Measurements from ENCODE around the gene CIAPIN1. TPM values are rescaled to one million over a fixed set of nuclear protein-coding genes. Genes with fewer than 3 reads are reported as not detected.

Gene CIAPIN1
- total RNA-seq, 1 donor from 2014 or later = 53.2 TPM

DNA sequence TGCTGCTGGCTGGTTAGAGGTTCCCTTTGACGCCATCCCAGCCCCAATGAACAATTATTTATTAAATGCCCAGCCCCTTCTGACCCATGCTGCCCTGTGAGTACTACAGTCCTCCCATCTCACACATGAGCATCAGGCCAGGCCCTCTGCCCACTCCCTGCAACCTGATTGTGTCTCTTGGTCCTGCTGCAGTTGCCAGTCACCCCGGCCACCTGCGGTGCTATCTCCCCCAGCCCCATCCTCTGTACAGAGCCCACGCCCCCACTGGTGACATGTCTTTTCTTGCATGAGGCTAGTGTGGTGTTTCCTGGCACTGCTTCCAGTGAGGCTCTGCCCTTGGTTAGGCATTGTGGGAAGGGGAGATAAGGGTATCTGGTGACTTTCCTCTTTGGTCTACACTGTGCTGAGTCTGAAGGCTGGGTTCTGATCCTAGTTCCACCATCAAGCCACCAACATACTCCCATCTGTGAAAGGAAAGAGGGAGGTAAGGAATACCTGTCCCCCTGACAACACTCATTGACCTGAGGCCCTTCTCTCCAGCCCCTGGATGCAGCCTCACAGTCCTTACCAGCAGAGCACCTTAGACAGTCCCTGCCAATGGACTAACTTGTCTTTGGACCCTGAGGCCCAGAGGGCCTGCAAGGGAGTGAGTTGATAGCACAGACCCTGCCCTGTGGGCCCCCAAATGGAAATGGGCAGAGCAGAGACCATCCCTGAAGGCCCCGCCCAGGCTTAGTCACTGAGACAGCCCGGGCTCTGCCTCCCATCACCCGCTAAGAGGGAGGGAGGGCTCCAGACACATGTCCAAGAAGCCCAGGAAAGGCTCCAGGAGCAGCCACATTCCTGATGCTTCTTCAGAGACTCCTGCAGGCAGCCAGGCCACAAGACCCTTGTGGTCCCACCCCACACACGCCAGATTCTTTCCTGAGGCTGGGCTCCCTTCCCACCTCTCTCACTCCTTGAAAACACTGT lies 63.6 kb downstream of the CIAPIN1 start:
- DNase-seq (ENCODE audit: low spot score) = no peak

DNA sequence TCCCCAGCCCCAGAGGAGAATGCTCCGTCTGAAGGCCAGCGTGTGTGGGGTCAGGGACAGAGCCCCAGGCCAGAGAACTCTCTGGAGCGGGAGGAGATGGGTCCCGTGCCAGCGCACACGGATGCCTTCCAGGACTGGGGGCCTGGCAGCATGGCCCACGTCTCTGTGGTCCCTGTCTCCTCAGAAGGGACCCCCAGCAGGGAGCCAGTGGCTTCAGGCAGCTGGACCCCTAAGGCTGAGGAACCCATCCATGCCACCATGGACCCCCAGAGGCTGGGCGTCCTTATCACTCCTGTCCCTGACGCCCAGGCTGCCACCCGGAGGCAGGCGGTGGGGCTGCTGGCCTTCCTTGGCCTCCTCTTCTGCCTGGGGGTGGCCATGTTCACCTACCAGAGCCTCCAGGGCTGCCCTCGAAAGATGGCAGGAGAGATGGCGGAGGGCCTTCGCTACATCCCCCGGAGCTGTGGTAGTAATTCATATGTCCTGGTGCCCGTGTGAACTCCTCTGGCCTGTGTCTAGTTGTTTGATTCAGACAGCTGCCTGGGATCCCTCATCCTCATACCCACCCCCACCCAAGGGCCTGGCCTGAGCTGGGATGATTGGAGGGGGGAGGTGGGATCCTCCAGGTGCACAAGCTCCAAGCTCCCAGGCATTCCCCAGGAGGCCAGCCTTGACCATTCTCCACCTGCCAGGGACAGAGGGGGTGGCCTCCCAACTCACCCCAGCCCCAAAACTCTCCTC lies 64.5 kb downstream of the CIAPIN1 start:
- DNase-seq (ENCODE audit: low spot score) = no peak

DNA sequence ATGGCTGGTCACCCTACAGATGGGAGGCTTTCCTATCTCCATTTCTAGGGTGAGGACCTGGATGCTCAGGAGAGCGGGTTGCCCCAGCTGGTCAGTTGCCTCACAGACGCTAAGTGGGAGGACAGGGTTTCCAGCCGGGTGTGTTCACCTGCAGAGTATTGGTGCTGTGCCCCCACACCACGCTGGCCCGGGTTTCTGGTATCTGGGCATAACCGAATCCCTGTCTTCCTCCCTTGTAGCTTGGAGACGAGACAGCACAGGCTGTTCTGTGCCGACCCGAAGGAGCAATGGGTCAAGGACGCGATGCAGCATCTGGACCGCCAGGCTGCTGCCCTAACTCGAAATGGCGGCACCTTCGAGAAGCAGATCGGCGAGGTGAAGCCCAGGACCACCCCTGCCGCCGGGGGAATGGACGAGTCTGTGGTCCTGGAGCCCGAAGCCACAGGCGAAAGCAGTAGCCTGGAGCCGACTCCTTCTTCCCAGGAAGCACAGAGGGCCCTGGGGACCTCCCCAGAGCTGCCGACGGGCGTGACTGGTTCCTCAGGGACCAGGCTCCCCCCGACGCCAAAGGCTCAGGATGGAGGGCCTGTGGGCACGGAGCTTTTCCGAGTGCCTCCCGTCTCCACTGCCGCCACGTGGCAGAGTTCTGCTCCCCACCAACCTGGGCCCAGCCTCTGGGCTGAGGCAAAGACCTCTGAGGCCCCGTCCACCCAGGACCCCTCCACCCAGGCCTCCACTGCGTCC lies 65.2 kb downstream of the CIAPIN1 start:
- DNase-seq (ENCODE audit: low spot score) = no peak

DNA sequence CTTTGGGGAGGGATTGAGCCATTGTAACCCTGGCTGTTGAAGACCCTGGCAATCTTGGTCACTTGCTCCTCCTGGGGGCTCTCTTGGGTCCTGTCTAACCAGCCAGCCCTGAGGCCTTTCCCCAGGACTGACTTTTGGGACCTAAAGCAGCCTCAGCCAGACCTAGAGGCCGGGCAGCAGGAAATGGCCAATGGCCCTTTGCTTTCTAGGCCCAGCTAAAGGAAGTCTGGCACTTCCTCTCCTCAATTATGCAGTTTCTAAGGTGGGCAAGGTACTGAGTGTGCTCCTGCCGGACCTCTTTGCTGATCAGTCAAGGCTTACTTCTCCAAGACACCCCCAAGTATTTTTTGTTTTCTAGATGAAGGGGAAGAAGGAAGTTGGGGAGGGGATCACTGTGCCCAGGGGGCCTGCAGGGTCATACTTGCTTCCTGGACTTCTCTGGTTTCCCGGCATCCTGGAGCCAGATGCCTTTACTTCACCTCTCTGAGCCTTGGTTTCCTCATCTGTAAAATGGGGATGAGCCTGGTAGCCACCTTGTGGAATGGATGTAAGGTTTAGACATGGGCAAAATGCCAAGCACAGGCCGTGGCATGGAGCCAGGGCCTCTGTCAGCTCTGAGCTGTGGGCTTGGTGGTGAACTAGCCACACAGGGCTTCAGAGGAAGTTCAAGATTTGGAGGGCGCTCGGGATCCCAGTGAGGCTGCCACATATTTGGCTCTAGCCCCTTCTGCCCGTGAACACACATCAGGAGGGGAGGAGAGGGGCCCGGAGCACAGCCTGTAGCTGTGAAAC lies 66.3 kb downstream of the CIAPIN1 start:
- DNase-seq (ENCODE audit: low spot score) = no peak

DNA sequence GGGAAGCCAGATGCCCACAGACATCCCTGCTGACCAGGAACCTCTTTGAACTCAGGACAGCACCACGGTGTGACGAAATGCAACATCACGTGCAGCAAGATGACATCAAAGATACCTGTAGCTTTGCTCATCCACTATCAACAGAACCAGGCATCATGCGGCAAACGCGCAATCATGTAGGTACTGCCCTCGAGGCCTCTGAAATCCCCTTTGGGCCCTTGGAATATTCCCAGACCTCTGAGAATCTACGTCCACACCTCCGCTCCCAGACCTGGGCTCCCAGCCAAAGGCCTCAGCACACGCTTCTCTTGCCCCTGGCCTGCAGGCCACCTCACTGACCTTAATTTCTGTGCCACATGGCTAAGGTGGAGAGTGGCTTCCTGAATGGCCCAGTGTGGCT lies 67.6 kb downstream of the CIAPIN1 start:
- DNase-seq (ENCODE audit: low spot score) = no peak

Other genes with a start within 250 kb of the CIAPIN1 start
- gene ARL2BP, start 202.1 kb downstream of the CIAPIN1 start, total RNA-seq = 43.3 TPM
- gene PLLP, start 162.7 kb downstream of the CIAPIN1 start, total RNA-seq = 34.3 TPM
- gene CCL22, start 88.6 kb downstream of the CIAPIN1 start, total RNA-seq = not detected
- 31.1 TPM for gene CX3CL1, start 74.9 kb downstream of the CIAPIN1 start, total RNA-seq
- gene CCL17, start 42.6 kb downstream of the CIAPIN1 start, total RNA-seq = 0.78 TPM
- 66.6 TPM for gene COQ9, start 94 bp upstream of the CIAPIN1 start, total RNA-seq
- 57.3 TPM for gene POLR2C, start 15.3 kb upstream of the CIAPIN1 start, total RNA-seq
- 12.5 TPM for gene DOK4, start 39.1 kb upstream of the CIAPIN1 start, total RNA-seq
- gene CCDC102A, start 89.2 kb upstream of the CIAPIN1 start, total RNA-seq = 4.6 TPM
- gene ADGRG5, start 95.3 kb upstream of the CIAPIN1 start, total RNA-seq = 0.75 TPM
- gene ADGRG1, start 181.2 kb upstream of the CIAPIN1 start, total RNA-seq = 201 TPM
- gene ADGRG3, start 220.9 kb upstream of the CIAPIN1 start, total RNA-seq = 2.2 TPM
- gene DRC7, start 247.4 kb upstream of the CIAPIN1 start, total RNA-seq = 0.49 TPM

All from ureter (tissue), 1 donor.